ENCODE results near the gene CTAG2.

Gene CTAG2

DNA sequence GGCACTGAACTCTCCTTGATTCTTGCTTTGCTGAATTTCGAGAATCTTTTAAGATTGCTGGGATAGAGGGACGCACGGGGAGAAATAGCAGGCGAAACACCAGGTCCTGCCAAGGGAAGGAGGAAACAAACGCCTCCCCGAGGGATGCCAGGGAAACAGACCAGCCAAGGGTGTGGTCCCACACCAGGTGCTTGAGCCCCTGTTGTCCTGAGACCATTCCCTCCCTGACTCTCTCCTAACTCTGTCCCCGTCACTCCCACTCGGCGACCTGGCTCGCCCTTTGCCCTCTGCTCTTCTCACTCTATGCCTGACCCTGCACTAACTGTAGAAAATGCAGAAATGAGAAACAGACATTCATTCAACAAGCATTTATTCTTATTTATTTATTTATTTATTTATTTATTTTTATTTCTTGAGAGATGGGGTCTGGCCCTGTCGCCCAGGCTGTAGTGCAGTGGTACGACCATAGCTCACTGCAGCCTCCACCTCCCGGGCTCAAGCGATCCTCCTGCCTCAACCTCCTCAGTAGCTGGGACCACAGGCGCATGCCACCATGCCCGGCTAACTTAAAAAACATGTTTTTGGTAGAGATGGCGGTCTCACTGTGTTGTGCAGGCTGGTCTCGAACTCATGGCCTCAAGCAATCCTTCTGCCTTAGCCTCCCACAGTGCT is 50.5 kb downstream of the CTAG2 start:
- no peak for DNase-seq
- Histone ChIP-seq H3K27me3 (replicated peaks) (no peaks in the 10 kb centered on the region), H3K27ac (no peak overlapping the region), H3K4me3 (ENCODE audit: low read depth, low read length) (no peak overlapping the region), H3K36me3 (replicated peaks) (no peaks in the 10 kb centered on the region)
- in situ Hi-C loops (cut with HindIII; ENCODE audit: low pct_ligation_motif_present, low sequenced_read_pairs), result no loop called here
- TF ChIP-seq, protein P1, sequence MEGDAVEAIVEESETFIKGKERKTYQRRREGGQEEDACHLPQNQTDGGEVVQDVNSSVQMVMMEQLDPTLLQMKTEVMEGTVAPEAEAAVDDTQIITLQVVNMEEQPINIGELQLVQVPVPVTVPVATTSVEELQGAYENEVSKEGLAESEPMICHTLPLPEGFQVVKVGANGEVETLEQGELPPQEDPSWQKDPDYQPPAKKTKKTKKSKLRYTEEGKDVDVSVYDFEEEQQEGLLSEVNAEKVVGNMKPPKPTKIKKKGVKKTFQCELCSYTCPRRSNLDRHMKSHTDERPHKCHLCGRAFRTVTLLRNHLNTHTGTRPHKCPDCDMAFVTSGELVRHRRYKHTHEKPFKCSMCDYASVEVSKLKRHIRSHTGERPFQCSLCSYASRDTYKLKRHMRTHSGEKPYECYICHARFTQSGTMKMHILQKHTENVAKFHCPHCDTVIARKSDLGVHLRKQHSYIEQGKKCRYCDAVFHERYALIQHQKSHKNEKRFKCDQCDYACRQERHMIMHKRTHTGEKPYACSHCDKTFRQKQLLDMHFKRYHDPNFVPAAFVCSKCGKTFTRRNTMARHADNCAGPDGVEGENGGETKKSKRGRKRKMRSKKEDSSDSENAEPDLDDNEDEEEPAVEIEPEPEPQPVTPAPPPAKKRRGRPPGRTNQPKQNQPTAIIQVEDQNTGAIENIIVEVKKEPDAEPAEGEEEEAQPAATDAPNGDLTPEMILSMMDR (IDR thresholded peaks at IDR 0.05; ENCODE audit: low read depth, low read length, missing control alignments), result no peak

DNA sequence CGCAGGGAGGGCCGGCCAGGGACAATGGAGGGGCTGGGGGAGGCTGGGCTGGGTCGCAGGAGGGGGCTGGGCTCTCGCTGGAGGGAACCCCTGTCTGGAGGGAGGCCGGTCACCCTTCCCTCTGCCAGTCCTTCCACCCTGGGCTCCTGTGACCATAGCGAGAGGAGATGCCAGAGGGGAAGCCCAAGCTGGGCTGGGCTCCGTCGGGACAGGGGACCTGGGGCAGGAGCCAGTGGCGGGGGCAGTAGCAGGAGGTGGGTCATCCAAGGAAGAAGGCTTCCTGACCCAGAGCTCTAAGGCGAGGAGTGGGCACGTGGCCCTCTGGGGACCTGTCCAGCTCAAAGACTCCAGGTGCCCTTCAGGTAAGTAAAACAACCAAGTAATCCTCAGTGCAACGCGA is 51.2 kb downstream of the CTAG2 start:
- no peak overlapping the region for H3K27ac ChIP-seq
- in situ Hi-C loops (cut with HindIII; ENCODE audit: low pct_ligation_motif_present, low sequenced_read_pairs), result no loop called here
- no peaks in the 10 kb centered on the region for H3K27me3 ChIP-seq (replicated peaks)
- H3K36me3 ChIP-seq (replicated peaks), result no peaks in the 10 kb centered on the region
- no peak overlapping the region for H3K4me3 ChIP-seq (ENCODE audit: low read depth, low read length)
- TF ChIP-seq, protein P1 (IDR thresholded peaks at IDR 0.05; ENCODE audit: low read depth, low read length, missing control alignments), result no peak
- no peak for DNase-seq
